ENCODE measurements around the gene BEND6.
A peak's percentile ranks its signal among the peaks of the same experiment; 100 is the strongest.
"Not testable (repeated sequence)": the region's sequence is repeated elsewhere in the genome, so short reads cannot be mapped to it uniquely, and the experiment has no call there.

Gene BEND6

DNA sequence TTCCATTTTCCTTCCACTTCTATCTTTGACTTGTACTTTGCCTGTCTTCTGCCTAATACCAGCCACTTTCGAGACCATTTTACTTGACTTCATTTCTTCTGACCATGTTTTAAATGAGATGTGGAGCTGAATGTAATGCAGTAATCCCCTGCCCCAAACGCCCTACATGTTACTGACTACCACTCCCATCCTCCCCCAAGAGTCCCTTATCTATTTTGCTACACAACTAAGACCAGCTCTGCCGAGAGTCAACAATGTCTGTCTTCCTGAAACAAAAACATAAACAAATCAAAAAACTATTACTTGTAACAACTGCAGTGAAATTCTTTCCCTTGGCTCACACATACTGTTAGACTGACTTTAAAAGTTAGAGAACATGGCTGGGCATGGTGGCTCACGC, 64.5 kb downstream of the BEND6 start:
- no peak overlapping the region for H3K27ac ChIP-seq (ENCODE audit: low read length)
- H3K4me3 ChIP-seq (ENCODE audit: low read length): no peak overlapping the region
- H3K9me3 ChIP-seq (ENCODE audit: insufficient read depth, low read depth, low read length): no peaks in the 10 kb centered on the region
- peaks cover 21% of the 10 kb centered on the region; the same call in 1 of the 2 replicates for H3K4me1 ChIP-seq (ENCODE audit: insufficient read depth, low read length)
- H3K9ac ChIP-seq (ENCODE audit: low read depth, low read length): no peak overlapping the region
- no peaks in the 10 kb centered on the region; the same call in 1 of the 2 replicates for H3K27me3 ChIP-seq (ENCODE audit: insufficient read depth, low read length)
- no peaks in the 10 kb centered on the region for H3K36me3 ChIP-seq (ENCODE audit: insufficient read depth, low read depth, low read length)

DNA sequence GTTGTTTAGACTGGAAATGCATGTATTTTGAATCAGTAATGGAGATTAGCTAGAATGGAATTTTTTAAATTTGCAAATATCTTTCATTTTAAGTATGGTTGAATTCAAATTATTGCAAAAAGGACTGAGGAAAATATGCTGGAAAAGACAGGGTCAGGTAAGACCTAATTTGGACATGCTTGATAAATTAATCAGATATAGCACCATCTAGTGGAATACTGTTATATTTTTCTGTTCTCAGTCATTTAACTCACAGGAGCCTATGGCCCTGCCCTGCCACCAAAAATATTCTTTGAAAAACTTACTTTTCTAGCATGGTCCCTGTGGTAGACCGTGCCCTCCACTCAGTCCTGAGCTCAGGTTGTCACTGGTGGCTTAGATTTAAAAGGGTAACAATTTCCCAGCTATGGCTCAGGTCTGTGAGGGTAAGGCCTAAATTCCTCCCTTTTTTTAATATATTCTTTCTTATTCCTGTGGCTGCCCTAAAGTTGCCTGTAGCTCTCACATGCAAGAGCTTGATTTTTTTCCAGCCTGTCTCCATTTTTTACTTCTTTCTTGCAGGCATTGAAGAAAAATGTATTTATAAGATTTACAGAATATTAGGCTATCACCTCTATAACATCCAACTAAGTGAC, 66.3 kb downstream of the BEND6 start:
- Histone ChIP-seq H3K27ac (ENCODE audit: low read length) (no peak overlapping the region), H3K4me1 (ENCODE audit: insufficient read depth, low read length) (peaks cover 37% of the 10 kb centered on the region), H3K9ac (ENCODE audit: low read depth, low read length) (peak overlapping the region; percentile 34; the same call in 1 of the 2 replicates), H3K9me3 (ENCODE audit: insufficient read depth, low read depth, low read length) (no peaks in the 10 kb centered on the region), H3K27me3 (ENCODE audit: insufficient read depth, low read length) (no peaks in the 10 kb centered on the region; the same call in 1 of the 2 replicates), H3K4me3 (ENCODE audit: low read length) (no peak overlapping the region), H3K36me3 (ENCODE audit: insufficient read depth, low read depth, low read length) (no peaks in the 10 kb centered on the region)

- Histone ChIP-seq H3K27ac (ENCODE audit: low read length) (peak overlapping the region; percentile 24), H3K9ac (ENCODE audit: low read depth, low read length) (peak overlapping the region; percentile 56), H3K36me3 (ENCODE audit: insufficient read depth, low read depth, low read length) (no peaks in the 10 kb centered on the region), H3K4me1 (ENCODE audit: insufficient read depth, low read length) (peaks cover 44% of the 10 kb centered on the region), H3K4me3 (ENCODE audit: low read length) (peak overlapping the region; percentile 52), H3K27me3 (ENCODE audit: insufficient read depth, low read length) (no peaks in the 10 kb centered on the region; the same call in 1 of the 2 replicates), H3K9me3 (ENCODE audit: insufficient read depth, low read depth, low read length) (no peaks in the 10 kb centered on the region)
These were observed 69.4 kb downstream of the BEND6 start for GRCh38 chr6:57024321-57024720.

DNA sequence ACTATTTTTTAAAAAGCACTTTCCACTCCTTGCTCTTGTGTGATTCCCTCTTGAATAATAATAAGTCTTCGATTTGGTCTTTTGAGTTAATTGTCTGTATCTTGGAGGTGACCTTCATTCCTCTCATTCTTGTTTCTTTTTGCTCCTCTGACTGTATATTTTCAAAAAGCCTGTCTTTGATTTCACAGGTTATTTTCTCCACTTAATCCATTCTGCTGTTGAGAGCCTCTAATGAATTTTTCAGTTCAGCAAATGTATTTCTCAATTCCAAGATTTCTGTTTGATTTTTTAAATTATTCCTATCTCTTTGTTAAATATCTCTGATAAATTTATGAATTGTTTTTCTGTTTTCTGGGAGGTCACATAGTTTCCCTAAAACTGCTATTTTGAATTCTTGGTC, 69.9 kb downstream of the BEND6 start:
- Histone ChIP-seq H3K4me3 (ENCODE audit: low read length) (peak overlapping the region; percentile 52), H3K27ac (ENCODE audit: low read length) (peak overlapping the region; percentile 24), H3K4me1 (ENCODE audit: insufficient read depth, low read length) (peaks cover 44% of the 10 kb centered on the region), H3K36me3 (ENCODE audit: insufficient read depth, low read depth, low read length) (no peaks in the 10 kb centered on the region), H3K27me3 (ENCODE audit: insufficient read depth, low read length) (no peaks in the 10 kb centered on the region; the same call in 1 of the 2 replicates), H3K9ac (ENCODE audit: low read depth, low read length) (peak overlapping the region; percentile 56), H3K9me3 (ENCODE audit: insufficient read depth, low read depth, low read length) (no peaks in the 10 kb centered on the region)

DNA sequence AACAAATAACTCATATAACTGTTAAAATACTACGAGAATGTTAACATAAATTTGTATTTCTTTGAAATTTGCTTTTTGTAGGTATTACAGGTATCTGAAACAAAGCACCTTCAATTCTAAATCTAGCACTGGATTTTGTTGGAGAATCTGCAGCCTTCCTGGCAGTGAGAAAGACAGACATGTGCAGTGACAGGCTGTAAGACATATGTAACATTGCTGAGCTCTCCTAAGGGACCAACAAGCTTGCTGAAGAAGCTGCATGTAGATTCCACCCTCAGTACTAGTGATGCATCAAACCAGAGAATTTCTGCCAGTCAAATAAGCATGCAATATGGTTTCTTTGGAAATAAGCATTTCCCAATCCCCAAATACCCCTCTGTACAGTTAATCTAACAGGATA, 71.1 kb downstream of the BEND6 start:
- H3K9me3 ChIP-seq (ENCODE audit: insufficient read depth, low read depth, low read length): no peaks in the 10 kb centered on the region
- 0 out of 2 replicates have a peak overlapping the region, but pooled peaks have one; percentile 56 for H3K9ac ChIP-seq (ENCODE audit: low read depth, low read length)
- no peaks in the 10 kb centered on the region; the same call in 1 of the 2 replicates for H3K27me3 ChIP-seq (ENCODE audit: insufficient read depth, low read length)
- no peak overlapping the region for H3K27ac ChIP-seq (ENCODE audit: low read length)
- no peaks in the 10 kb centered on the region for H3K36me3 ChIP-seq (ENCODE audit: insufficient read depth, low read depth, low read length)
- no peak overlapping the region for H3K4me3 ChIP-seq (ENCODE audit: low read length)
- H3K4me1 ChIP-seq (ENCODE audit: insufficient read depth, low read length): peaks cover 44% of the 10 kb centered on the region

DNA sequence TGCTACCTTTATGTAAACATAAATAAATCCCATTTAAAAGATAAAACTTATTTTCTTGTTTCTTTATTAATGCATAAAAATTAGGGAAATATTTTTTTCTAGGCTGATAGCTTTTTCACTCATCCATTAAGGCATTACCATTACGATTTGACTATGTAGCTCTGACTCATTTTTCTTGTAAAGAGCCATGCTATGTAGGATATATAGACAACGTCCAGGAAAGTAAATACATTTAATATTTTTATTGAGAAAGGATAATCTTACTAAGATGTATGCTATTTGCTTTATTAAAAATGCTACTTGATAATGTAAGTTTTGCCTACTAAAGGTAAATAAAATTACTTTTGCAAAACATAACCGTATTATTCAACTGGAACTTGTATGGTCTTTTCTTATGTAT, 72.4 kb downstream of the BEND6 start:
- Histone ChIP-seq H3K4me3 (ENCODE audit: low read length) (no peak overlapping the region), H3K9me3 (ENCODE audit: insufficient read depth, low read depth, low read length) (no peaks in the 10 kb centered on the region), H3K36me3 (ENCODE audit: insufficient read depth, low read depth, low read length) (no peaks in the 10 kb centered on the region), H3K27ac (ENCODE audit: low read length) (no peak overlapping the region), H3K27me3 (ENCODE audit: insufficient read depth, low read length) (no peaks in the 10 kb centered on the region; the same call in 1 of the 2 replicates), H3K9ac (ENCODE audit: low read depth, low read length) (no peak overlapping the region), H3K4me1 (ENCODE audit: insufficient read depth, low read length) (peaks cover 47% of the 10 kb centered on the region)

DNA sequence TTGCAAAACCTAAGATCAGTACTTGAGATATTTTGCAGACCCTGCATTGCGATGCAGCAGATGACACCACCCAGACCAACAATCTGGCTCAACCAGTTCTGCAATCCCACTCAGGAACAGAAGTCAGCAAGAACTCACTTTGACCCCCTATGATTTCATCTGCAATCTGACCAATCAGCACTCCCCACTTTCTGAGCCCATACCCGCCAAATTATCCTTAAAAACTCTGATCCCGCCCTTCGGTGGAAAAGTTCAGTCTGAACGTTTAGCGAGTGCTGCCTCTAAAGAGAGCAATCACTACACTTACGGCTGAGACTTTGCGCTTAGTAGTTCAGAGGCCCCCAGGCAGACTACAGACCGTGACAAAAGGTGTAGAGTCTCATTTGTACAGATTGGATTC, 74.3 kb downstream of the BEND6 start:
- peaks cover 30% of the 10 kb centered on the region for H3K4me1 ChIP-seq (ENCODE audit: insufficient read depth, low read length)
- no peaks in the 10 kb centered on the region for H3K9me3 ChIP-seq (ENCODE audit: insufficient read depth, low read depth, low read length)
- H3K9ac ChIP-seq (ENCODE audit: low read depth, low read length): no peak overlapping the region
- no peak overlapping the region for H3K4me3 ChIP-seq (ENCODE audit: low read length)
- no peaks in the 10 kb centered on the region; the same call in 1 of the 2 replicates for H3K27me3 ChIP-seq (ENCODE audit: insufficient read depth, low read length)
- H3K27ac ChIP-seq (ENCODE audit: low read length): no peak overlapping the region
- no peaks in the 10 kb centered on the region for H3K36me3 ChIP-seq (ENCODE audit: insufficient read depth, low read depth, low read length)

- Histone ChIP-seq H3K36me3 (ENCODE audit: insufficient read depth, low read depth, low read length) (no peaks in the 10 kb centered on the region), H3K27me3 (ENCODE audit: insufficient read depth, low read length) (no peaks in the 10 kb centered on the region), H3K4me1 (ENCODE audit: insufficient read depth, low read length) (peaks cover 9% of the 10 kb centered on the region; the same call in 1 of the 2 replicates), H3K4me3 (ENCODE audit: low read length) (no peak overlapping the region), H3K9ac (ENCODE audit: low read depth, low read length) (no peak overlapping the region), H3K9me3 (ENCODE audit: insufficient read depth, low read depth, low read length) (no peaks in the 10 kb centered on the region), H3K27ac (ENCODE audit: low read length) (no peak overlapping the region)
These were observed 78.3 kb downstream of the BEND6 start for GRCh38 chr6:57033228-57033627.

- no peak overlapping the region for H3K9ac ChIP-seq (ENCODE audit: low read depth, low read length)
- no peak overlapping the region for H3K4me3 ChIP-seq (ENCODE audit: low read length)
- no peaks in the 10 kb centered on the region for H3K36me3 ChIP-seq (ENCODE audit: insufficient read depth, low read depth, low read length)
- H3K27me3 ChIP-seq (ENCODE audit: insufficient read depth, low read length): no peaks in the 10 kb centered on the region
- no peak overlapping the region for H3K27ac ChIP-seq (ENCODE audit: low read length)
- H3K9me3 ChIP-seq (ENCODE audit: insufficient read depth, low read depth, low read length): no peaks in the 10 kb centered on the region
- peaks cover 6% of the 10 kb centered on the region; the same call in 1 of the 2 replicates for H3K4me1 ChIP-seq (ENCODE audit: insufficient read depth, low read length)
These were observed 80.6 kb downstream of the BEND6 start for GRCh38 chr6:57035549-57035948.

- H3K4me3 ChIP-seq (ENCODE audit: low read length): no peak overlapping the region
- H3K36me3 ChIP-seq (ENCODE audit: insufficient read depth, low read depth, low read length): no peaks in the 10 kb centered on the region
- H3K9me3 ChIP-seq (ENCODE audit: insufficient read depth, low read depth, low read length): no peaks in the 10 kb centered on the region
- H3K9ac ChIP-seq (ENCODE audit: low read depth, low read length): no peak overlapping the region
- H3K27me3 ChIP-seq (ENCODE audit: insufficient read depth, low read length): no peaks in the 10 kb centered on the region
- no peaks in the 10 kb centered on the region for H3K4me1 ChIP-seq (ENCODE audit: insufficient read depth, low read length)
- H3K27ac ChIP-seq (ENCODE audit: low read length): no peak overlapping the region
These were observed 84.0 kb downstream of the BEND6 start for GRCh38 chr6:57038906-57039305.

DNA sequence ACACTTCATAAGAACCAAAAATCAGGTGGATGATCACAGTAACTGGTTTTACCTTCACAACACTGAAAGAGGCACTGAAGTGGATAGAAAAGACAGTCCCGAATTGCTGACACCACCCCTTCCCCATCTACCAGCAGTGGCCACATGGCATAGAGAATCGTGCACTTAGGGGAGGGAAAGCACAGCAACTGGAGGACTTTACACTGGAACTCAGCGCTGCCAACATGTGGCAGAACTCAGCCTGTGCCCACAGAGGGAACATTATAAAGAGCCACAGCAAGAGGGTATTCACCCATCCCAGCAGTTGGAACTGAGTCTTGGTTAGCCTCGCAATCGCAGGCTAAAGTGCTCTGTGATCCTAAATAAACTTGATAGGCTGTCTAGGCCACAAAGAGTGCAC, 85.1 kb downstream of the BEND6 start:
- Histone ChIP-seq H3K36me3 (ENCODE audit: insufficient read depth, low read depth, low read length) (no peaks in the 10 kb centered on the region), H3K9me3 (ENCODE audit: insufficient read depth, low read depth, low read length) (no peaks in the 10 kb centered on the region), H3K27me3 (ENCODE audit: insufficient read depth, low read length) (no peaks in the 10 kb centered on the region), H3K4me1 (ENCODE audit: insufficient read depth, low read length) (no peaks in the 10 kb centered on the region), H3K9ac (ENCODE audit: low read depth, low read length) (no peak overlapping the region), H3K27ac (ENCODE audit: low read length) (no peak overlapping the region), H3K4me3 (ENCODE audit: low read length) (no peak overlapping the region)

DNA sequence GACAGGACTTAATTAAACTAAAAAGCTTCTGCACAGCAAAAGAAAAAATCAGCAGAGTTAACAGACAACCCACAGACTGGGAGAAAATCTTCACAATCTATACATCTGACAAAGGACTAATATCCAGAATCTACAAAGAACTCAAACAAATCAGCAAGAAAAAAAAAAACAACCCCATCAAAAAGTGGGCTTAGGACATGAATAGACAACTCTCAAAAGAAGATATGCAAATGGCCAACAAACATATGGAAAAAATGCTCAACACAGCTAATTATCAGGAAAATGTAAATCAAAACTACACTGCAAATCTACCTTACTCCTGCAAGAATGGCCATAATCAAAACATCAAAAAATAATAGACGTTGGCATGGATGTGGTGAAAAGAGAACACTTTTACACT, 89.2 kb downstream of the BEND6 start:
- not testable (repeated sequence) for H3K27ac ChIP-seq (ENCODE audit: low read length); H3K9me3 ChIP-seq (ENCODE audit: insufficient read depth, low read depth, low read length); H3K27me3 ChIP-seq (ENCODE audit: insufficient read depth, low read length); H3K4me1 ChIP-seq (ENCODE audit: insufficient read depth, low read length); H3K36me3 ChIP-seq (ENCODE audit: insufficient read depth, low read depth, low read length); H3K4me3 ChIP-seq (ENCODE audit: low read length); H3K9ac ChIP-seq (ENCODE audit: low read depth, low read length)
